NCI-H345 treated with DMSO at 0.1 percent for 48 hours (cell line): ENCODE data around the gene MAS1.

Experiments
- DNase-seq: peaks from one replicate; lab custom pipeline; 2025; ENCODE audit not compliant: unreplicated experiment; lab: John Stamatoyannopoulos, UW

The MAS1 gene

GRCh38 chr6:159879856-159880255 lies 10.9 kb upstream of the MAS1 start:
- no peak for DNase-seq

DNA sequence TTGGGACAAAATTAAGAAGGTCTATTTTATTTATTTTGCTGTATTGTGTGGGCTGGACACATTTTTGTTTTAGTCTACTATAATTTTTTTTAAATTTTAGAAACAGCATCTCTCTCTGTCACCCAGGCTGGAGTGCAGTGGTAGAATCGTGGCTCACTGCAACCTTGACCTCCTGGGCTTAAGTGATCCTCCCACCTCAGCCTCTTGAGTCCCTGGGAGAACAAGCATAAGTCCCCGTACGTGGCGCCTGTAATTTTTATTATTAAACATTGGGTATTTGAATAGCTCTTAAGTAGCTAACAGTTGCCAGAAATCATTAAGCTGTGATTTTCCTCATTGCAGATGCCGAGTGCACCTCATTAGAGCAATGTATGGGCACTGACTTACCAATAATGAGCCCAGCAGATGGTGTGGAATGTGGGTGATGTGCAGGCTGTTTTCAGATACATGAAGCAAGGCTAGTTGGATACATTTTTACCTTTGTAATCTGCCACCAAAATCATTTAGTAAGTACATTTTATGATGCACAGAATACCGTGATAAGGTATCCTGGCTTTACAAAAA lies 10.3 kb upstream of the MAS1 start:
- DNase-seq = no peak

DNA sequence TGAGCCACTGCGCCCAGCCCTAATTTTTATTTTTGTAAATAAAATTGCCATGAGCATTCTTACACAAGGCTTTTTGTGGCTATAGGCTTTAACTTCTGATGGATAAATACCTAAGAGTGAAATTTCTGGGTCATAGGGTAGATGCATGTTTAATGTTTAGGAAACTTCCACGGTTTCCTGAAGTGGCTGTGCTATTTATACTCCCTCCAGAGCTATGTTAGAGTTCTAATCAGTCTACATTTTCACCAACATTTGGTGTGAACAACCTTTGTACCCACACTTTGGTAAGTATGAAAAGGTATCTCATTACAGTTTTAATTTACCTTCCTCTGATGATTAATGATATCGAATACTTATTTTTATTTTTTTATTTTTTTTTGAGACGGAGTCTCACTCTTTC lies 6.1 kb upstream of the MAS1 start:
- DNase-seq = no peak

DNA sequence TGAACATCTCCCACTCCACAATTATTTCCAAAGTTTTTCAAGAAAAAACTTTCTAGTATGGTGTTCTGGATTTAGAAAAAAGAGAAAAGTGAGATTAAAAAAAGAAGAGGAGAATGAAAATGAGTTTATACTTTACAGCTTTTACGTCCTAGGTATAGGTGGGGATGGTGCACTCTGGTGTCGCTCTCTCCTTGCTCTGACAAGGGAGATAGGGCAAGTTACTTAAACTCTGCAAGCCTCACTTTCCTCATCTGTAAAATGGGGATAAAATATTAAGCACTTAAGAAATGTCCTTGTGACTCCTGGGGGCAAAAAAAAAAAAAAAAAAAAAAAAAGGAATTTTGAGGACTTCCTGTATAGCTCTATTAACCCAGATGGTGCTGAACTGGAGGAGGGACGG lies 4.5 kb upstream of the MAS1 start:
- no peak for DNase-seq

DNA sequence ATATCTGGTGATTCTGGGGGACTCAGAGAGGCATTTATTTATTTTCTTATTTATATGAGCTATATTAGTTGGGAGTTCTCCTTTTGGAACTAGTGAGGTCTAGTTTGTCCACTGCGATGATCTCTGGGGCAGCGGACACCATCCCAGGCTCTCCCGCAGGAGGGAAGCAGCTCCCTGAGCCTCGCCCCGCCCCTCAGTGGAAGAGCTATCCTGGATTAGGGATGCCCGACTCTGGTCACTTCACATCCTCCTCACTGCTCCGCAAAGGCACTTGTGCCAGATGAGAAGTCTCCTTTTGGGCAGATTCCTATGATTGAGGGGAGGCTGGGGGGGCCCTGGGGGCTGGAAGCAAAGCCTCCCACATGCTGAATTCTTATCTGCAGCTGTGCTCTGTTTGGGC lies 3.6 kb upstream of the MAS1 start:
- DNase-seq = no peak

DNA sequence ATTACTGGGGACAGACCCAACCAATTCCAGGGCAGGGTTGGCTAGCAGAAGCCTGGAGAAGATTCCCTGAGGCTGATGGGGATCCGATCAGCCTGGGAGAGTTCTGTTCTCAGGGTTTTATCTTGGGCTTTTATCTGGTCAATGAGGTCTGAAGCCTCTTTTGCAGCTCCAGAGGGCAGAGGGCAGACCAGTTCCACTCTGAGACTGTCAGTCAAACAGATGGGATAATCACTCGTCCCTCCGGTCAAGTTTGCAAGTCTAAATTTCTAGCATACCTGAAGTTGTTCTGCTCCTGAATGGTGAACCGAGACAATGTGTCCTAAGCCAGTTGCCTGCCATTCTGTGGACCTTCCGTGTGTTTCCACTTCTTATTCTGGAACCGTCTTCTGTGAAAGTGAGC lies 3.0 kb upstream of the MAS1 start:
- DNase-seq = no peak

GRCh38 chr6:159890201-159890600 lies 587 bp upstream of the MAS1 start:
- DNase-seq = no peak

DNA sequence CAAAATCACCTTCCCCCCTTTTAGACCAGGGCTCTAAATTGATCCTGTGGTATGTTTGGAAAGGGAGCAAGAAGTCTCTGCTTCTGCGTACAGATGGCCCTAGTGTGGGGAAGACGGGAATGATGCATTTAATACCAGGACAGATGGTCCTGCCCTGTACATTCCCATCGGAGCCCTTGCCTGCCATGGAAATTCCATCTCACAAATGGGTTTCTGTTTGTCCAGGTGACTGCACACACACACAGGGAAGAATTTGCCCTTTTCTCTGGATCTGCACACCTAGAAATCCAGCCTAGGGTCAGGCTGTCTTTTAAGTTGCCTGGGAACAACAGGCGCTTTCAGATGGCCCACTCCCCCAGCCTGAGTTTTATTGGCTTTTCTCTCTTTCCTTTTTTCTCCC lies 1.3 kb downstream of the MAS1 start:
- DNase-seq = no peak

- DNase-seq = no peak
These were observed 2.3 kb downstream of the MAS1 start for GRCh38 chr6:159893064-159893463.

DNA sequence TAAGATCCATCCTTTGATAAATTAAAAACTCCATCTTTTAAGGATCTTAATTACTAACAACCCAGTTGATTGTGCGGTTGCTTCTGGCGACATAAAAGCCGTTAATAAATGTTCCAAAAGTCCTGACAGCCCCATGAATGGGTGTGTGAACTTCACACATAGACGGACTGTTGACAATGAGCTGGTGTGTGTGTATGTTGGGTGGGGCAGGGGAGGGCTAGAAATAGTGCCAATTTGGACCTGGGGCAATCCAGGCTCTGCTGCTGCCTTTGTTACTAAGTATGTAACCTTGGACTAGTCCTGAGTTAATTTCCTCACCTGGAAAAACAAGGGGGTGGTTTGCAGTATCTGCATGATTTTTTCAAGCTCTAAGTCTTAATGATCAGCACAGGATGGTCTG lies 4.2 kb downstream of the MAS1 start:
- no peak for DNase-seq

- no peak for DNase-seq
These were observed 6.8 kb downstream of the MAS1 start for GRCh38 chr6:159897603-159898002.

GRCh38 chr6:159898519-159898918 lies 7.7 kb downstream of the MAS1 start:
- no peak for DNase-seq

GRCh38 chr6:159899994-159900745 lies 9.4 kb downstream of the MAS1 start:
- DNase-seq = no peak

DNA sequence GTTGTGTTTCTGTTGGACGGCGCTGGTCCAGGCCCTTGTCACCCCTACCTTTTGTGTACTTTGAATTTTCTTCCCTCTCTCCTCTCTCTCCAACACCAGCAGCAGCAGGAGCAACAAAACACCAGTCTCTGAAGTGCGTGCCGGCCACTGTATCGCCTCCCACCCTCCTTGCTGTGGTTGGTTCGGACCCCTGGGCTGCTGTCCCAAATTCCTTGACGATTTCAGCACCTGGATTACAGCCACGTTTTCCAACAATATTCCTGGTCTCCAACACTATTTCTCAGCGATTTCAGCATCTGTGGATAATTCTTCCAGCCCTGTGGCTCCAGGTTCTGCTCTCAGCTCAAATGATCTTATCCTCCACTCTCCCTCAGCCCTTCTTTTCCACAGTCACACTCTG lies 11.8 kb downstream of the MAS1 start:
- DNase-seq = no peak

DNA sequence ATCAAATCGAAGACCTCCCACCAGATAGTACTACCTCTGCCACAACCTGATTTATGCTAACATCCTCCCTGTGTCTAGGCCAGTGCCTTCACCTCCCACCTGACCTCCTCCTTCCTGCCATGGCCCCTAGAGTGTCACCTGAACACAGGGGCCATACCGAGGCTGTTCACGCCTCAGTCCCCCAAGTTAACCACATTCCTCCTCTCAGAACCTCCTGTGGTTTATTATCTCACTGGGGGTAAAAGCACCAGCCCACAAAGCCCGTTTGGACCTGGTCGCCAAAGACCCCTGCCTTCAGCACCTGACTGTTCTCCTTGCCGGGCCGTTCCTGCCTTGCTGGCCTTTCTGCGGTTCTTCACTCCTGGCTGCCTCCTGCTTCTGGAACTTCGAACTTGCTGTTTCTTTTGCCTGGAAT lies 13.7 kb downstream of the MAS1 start:
- DNase-seq = no peak

DNA sequence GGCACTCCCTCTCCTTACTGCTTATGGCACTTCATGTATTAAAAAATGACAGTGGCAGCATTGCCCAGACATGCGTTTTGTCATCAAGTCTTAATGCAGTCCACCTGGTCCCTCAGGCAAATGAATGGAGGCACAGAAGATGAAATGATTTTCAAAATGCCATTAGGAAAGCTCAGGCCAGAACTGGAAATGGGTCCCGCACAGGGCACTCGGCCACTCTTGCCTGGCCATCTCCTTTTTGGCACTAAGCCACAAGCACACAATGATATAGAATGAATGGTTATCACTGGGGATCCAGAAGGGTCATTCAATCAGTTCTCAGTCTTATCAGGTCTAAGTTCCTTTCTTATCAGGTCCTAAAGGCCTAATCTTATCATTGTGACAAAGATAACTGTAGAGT lies 15.6 kb downstream of the MAS1 start:
- no peak for DNase-seq

DNA sequence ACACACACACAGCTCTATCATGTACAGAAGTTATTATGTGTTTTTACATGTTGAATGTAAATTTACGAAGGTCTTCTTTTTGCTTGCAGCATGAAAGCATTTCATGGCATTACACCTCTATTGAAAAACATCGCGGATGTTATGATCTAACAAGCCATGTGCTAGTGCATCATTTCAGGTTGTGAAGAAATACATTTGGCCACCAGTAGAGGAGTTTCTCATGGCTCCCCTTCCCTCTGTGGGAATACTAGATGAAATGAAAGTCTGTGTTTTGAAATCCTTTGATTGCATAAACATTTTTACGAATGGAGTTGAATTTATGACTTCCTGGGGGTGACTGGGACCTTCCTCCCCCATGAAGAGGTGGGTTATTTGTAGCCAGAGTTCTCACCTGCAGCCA lies 17.7 kb downstream of the MAS1 start:
- no peak for DNase-seq

GRCh38 chr6:159908979-159909378 lies 18.2 kb downstream of the MAS1 start:
- DNase-seq = no peak

- no peak for DNase-seq
These were observed 19.6 kb downstream of the MAS1 start for GRCh38 chr6:159910342-159910741.

DNA sequence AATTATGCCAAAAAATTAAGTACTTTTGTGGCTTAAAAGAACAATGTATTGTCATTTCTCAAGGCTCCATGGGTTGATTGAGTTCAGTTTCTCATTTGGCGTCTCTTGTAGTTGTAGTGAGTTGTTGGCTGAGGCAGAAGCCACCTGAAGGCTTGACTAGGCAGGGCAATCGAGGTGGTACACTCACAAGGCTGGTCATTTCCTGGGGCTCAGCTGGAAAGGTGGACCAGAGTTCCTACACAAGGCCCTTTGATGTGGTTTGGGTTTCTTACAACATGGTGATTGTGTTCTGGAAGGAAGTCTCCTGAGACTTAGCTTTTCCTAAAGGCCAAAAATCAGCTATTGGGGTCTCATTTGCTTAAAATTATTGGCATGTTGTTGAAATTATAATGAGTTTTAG lies 22.6 kb downstream of the MAS1 start:
- DNase-seq = no peak

GRCh38 chr6:159913862-159914564 lies 23.2 kb downstream of the MAS1 start:
- no peak for DNase-seq

DNA sequence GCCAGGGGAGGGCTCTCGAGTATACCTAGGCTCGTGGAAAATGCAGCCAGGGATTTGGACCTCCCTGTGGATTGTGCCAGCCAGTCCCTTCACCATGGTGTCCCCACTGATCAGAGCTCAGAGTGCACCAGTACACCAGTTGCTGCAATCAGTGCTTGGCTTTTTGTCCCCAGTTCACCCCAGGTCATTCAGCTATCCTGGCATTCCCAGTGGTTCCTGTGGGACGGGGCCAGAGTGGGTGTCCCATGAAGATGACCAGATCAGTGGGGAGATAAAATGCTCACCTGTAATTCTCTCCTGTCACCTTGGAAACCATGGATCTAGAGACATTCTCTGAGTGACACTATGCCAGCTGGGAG lies 23.8 kb downstream of the MAS1 start:
- no peak for DNase-seq

DNA sequence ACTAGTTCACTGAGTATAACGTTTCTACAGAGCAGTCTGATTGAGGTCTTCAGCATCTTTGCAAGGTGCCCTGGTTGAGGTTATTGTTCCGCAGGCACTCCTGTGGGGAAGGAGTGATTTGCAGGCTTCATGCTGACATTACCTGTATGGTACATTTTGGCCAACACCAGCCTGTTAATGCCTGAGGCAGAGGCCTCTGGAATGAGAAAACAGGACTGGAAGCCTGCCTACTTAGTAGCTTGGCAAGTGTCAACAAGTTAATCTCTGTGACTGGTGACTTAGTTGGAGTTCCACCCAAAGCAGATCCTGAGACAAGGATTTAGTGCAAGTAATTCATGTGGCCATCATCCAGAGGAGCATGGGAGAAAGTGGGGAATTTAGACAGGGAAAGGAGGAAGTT lies 24.6 kb downstream of the MAS1 start:
- DNase-seq = no peak
